PFSK-1 (cell line): ENCODE data around the gene HDAC4.

Source experiments
- FOXP2 ChIP-seq: optimal IDR thresholded peaks from 2 replicates; pipeline ENCODE3; 2011; ENCODE audit warnings: borderline replicate concordance, control low read depth, inconsistent platforms; ENCODE audit not compliant: insufficient read depth; ENCODE audit errors: extremely low read length, extremely low read depth
- POLR2AphosphoS5 ChIP-seq: IDR thresholded peaks from 2 replicates; pipeline ENCODE4 v1.6.1; 2012; ENCODE audit warnings: low read depth, mild to moderate bottlenecking, control low read depth, low read length, moderate library complexity
- SIN3A ChIP-seq: IDR thresholded peaks from 2 replicates; pipeline ENCODE4 v1.6.1; 2012; ENCODE audit warnings: mild to moderate bottlenecking, low read length, moderate library complexity, borderline replicate concordance; ENCODE audit not compliant: insufficient read depth
- TAF1 ChIP-seq: IDR thresholded peaks from 2 replicates; pipeline ENCODE4 v1.6.1; 2012; ENCODE audit warnings: low read length, control low read depth, borderline replicate concordance; ENCODE audit not compliant: insufficient read depth
- TF ChIP-seq, protein P1 (sequence below), 2 experiments: IDR thresholded peaks; 2 replicates each; pipeline versions ENCODE4 v1.6.1 to v1.8.0; 2011 to 2012; ENCODE audit warnings: low read depth in 2 of 2, low read length in 2 of 2, control low read depth in 1 of 2, inconsistent platforms in 1 of 2, mild to moderate bottlenecking in 1 of 2, moderate library complexity in 1 of 2; ENCODE audit not compliant: insufficient read depth in 1 of 2

Gene HDAC4

DNA sequence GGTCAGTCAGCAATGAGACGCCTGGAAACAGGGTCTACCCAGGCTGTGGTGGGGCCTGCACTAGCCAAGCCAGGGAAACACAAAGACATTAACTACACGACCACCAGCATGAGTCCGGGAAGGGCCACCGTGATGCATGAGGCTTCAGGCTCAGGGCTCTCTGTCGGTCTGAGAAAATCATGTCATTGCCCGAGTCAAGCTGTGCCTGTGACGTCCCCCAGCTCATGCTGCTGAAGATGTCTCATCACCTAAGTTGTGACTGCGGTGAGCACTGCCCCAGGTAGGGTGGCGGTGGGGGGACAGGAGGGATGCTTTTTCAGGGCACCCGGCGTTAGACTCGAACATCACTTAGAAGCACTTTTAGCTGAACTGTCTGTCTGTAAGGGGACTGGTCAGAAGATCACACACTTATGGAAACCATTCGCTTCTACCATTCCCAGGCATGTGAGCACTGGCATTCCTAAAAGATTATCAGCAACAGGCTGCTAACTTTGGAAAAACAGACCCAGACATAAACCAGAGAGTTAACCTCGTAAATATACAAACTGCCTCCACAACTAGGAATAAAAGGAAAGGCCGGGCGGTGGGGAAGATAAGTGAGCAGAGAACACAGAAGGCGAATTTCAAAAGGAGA is 234.5 kb downstream of the HDAC4 start:
- TF ChIP-seq POLR2AphosphoS5 (no peak), TAF1 (no peak), FOXP2 (no peak), SIN3A (no peak)
- TF ChIP-seq, protein P1, sequence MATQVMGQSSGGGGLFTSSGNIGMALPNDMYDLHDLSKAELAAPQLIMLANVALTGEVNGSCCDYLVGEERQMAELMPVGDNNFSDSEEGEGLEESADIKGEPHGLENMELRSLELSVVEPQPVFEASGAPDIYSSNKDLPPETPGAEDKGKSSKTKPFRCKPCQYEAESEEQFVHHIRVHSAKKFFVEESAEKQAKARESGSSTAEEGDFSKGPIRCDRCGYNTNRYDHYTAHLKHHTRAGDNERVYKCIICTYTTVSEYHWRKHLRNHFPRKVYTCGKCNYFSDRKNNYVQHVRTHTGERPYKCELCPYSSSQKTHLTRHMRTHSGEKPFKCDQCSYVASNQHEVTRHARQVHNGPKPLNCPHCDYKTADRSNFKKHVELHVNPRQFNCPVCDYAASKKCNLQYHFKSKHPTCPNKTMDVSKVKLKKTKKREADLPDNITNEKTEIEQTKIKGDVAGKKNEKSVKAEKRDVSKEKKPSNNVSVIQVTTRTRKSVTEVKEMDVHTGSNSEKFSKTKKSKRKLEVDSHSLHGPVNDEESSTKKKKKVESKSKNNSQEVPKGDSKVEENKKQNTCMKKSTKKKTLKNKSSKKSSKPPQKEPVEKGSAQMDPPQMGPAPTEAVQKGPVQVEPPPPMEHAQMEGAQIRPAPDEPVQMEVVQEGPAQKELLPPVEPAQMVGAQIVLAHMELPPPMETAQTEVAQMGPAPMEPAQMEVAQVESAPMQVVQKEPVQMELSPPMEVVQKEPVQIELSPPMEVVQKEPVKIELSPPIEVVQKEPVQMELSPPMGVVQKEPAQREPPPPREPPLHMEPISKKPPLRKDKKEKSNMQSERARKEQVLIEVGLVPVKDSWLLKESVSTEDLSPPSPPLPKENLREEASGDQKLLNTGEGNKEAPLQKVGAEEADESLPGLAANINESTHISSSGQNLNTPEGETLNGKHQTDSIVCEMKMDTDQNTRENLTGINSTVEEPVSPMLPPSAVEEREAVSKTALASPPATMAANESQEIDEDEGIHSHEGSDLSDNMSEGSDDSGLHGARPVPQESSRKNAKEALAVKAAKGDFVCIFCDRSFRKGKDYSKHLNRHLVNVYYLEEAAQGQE (IDR thresholded peaks at IDR 0.05; ENCODE audit: insufficient read depth in 1 of 2, low read depth in 2 of 2, low read length in 2 of 2): no peak

DNA sequence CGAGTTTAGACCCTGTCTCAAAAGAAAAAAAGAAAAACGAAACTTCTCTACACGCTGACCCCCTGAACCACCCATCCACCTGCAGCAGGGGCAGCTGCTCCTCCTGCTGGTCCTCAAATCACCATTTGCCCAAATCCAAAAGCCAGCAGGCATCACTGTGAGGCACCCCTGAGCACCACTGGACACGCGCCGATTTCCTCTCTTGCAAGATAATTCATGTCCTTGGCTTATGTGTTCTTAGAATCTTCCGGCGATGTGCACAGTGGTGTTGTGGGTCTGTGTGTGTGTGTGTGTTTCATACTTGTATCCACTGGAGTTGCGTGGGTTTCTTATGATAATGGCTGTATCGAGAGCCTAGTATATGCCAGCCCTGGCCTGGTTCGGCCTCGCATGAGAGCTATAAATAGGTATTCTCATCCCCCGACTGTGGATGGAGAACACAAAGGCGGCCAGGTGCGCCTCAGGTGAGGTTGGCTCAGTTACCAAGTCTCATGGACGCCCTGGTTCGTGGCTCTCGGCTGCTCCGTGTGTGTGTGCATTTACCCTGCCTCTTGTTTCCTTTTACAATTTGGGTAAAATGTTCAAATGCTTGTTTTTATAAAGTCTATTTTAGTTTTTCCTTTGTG is 235.5 kb downstream of the HDAC4 start:
- TF ChIP-seq, protein P1 (IDR thresholded peaks at IDR 0.05; ENCODE audit: insufficient read depth in 1 of 2, low read depth in 2 of 2, low read length in 2 of 2): no peak
- TF ChIP-seq POLR2AphosphoS5: no peak
- no peak for TF ChIP-seq TAF1
- no peak for TF ChIP-seq FOXP2
- TF ChIP-seq SIN3A: no peak

DNA sequence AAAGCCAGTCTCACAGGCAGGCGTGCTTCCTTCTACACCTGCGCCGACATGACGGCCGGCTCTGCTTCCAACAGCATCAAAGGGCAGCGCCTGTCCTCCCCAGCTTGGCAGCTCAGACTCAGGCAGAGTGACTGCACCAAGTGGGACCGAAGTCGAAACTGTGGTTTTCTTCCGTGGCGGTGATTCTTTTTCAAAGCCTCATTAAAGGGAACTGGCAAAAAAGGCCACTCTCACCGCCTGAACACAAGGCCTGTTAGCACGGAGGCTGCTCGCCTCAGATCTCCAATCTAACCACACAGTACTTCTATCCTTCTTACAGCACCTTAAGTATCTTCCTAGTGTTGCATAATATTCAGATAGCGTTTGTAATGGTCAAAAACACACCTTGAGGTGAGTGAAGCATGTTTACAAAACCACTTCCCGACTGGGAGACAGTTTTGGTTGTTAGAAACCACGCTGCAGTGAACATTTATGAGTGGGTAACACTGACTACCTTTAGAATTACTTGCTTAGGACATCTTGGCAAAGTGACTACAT is 236.4 kb downstream of the HDAC4 start:
- TF ChIP-seq FOXP2 (no peak), SIN3A (no peak), POLR2AphosphoS5 (no peak)

DNA sequence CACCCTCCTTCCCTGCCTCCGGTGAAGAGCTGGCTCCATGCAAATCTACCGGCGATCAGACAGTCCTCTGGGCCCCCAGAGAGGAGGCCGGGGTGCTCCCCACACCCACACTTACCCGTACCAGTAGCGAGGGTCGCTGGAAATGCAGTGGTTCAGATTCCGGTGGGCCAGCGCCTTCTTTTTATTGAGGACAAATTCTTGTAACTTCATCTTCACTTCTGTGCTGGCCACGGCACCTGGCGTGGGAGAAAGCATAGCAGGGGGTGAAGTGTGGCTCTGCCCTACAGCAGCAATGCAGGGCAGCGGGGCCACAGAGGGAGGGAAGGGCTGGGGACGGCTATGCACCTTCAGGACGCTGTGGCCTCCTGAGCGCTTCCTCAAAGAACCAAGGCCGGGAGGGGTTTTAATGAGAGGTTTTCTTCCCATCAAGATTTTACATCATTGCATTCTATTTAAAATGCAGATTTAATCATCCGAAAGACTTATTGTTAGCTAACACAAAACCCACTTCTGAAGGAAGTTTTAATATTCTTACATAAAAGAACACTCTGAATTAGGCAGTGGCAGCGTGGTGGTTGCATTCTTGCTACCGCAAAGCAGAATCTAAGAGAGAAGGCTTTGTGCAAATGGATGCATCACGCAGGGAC is 237.0 kb downstream of the HDAC4 start:
- TF ChIP-seq, protein P1 (IDR thresholded peaks at IDR 0.05; ENCODE audit: insufficient read depth in 1 of 2, low read depth in 2 of 2, low read length in 2 of 2): no peak

DNA sequence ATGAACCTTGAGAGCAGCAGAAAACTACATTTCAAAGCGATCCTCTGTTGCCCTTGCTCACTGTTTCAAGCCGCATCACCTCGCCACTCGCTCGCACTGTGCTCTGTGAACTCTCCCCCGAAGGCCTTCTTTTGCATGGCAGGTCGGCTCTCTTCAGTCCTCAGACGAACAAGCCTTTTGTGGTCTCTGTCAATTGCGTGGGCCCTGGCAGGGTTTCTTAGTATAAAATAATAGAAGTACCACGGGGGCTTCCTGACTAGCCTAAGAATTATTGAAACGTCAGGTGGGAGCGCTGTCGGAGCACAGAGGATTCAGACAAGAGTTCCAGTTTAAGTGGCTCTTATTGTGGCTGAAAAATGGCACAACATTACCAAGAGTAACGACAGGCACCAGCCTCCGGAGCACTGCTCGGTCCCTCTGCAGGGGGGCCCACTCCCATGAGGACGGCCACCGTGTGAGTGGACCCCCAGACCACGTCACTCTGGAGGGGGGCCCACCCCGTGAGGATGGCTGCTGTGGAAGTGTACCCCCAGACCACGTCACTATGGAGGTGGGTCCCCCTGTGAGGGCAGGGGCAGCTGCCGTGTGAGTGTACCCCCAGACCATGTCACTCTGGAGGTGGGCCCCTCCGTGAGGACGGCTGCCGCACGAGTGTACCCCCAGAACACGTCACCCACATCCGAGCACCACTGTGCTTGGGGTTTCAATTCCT is 237.7 kb downstream of the HDAC4 start:
- no peak for TF ChIP-seq POLR2AphosphoS5
- TF ChIP-seq, protein P1 (IDR thresholded peaks at IDR 0.05; ENCODE audit: insufficient read depth in 1 of 2, low read depth in 2 of 2, low read length in 2 of 2): no peak
- TF ChIP-seq FOXP2: no peak
- no peak for TF ChIP-seq TAF1
- no peak for TF ChIP-seq SIN3A
